Testis (tissue), 3 donors: Measurements from ENCODE around the gene GPD2. TPM values are rescaled to one million over a fixed set of nuclear protein-coding genes. Genes with fewer than 3 reads are reported as not detected.

Experiments
- DNase-seq: peaks from one replicate; pipeline ENCODE4 v3.0.0-alpha.2; 2019
- H3K27ac ChIP-seq, 2 donors: fragments of 200-600 bp; sonication (generic); one replicate each; pipeline ENCODE4 v1.5.1; 2019
- H3K27me3 ChIP-seq: fragments of 200-600 bp; sonication (generic); one replicate; pipeline ENCODE4 v1.5.1; 2019
- H3K36me3 ChIP-seq: fragments of 200-600 bp; sonication (generic); one replicate; pipeline ENCODE4 v1.5.1; 2017; ENCODE audit warnings: low read depth; ENCODE audit errors: missing control alignments
- H3K4me1 ChIP-seq: fragments of 200-600 bp; sonication (generic); one replicate; pipeline ENCODE4 v1.5.1; 2019
- H3K4me3 ChIP-seq, 2 donors: fragments of 200-600 bp; sonication (generic); one replicate each; pipeline ENCODE4 v1.5.1; 2017 to 2019
- H3K9me3 ChIP-seq: fragments of 200-600 bp; sonication (generic); one replicate; pipeline ENCODE4 v1.5.1; 2017
- POLR2A ChIP-seq: fragments of 450-650 bp; IDR thresholded peaks from one replicate; pipeline ENCODE4 v1.6.1; 2017; ENCODE audit warnings: antibody characterized with exemption, mild to moderate bottlenecking, moderate library complexity
- WGBS, 2 donors: methylation state at CpG; one replicate each; pipeline ENCODE4 v1.1.5; 2018; 5-methylcytosine and 5-hydroxymethylcytosine counted together
- intact Hi-C: fragments of 100-400 bp; cut with DNase I; formaldehyde crosslinking; loops from one replicate; pipeline ENCODE4 v1.15.1; 2023; ENCODE audit warnings: low total_unique reads
- polyA plus RNA-seq: library from polyadenylated mRNA; stranded (reverse); fragments of 350-450 nt; fragmentation: Illumina TruSeq; extraction: RNeasy Lipid Tissue Mini Kit (QIAGEN cat#74804); gene quantifications from one replicate; pipeline ENCODE4 v1.2.3, GENCODE V29; 2014; ENCODE audit warnings: low read depth, low replicate concordance; ENCODE audit not compliant: insufficient read depth
- total RNA-seq, 2 donors: library from RNA; depleted of rRNA; stranded (reverse); fragments of >200 nt; gene quantifications; one replicate each; pipeline ENCODE4 v1.2.3, GENCODE V29; 2016
- TF ChIP-seq, protein P1 (sequence below), 3 experiments: fragments of 450-650 bp in 2 of 3; fragments of 200-600 bp in 1 of 3; sonication (generic) in 1 of 3; IDR thresholded peaks; one replicate each; pipeline ENCODE4 v1.5.1; 2016 to 2019; ENCODE audit warnings: antibody characterized with exemption in 3 of 3, mild to moderate bottlenecking in 2 of 3, moderate library complexity in 1 of 3

The GPD2 gene
- total and polyA plus RNA-seq, 3 donors from 2014 or later = 24.2 to 33.4 (median 25.8) TPM

DNA sequence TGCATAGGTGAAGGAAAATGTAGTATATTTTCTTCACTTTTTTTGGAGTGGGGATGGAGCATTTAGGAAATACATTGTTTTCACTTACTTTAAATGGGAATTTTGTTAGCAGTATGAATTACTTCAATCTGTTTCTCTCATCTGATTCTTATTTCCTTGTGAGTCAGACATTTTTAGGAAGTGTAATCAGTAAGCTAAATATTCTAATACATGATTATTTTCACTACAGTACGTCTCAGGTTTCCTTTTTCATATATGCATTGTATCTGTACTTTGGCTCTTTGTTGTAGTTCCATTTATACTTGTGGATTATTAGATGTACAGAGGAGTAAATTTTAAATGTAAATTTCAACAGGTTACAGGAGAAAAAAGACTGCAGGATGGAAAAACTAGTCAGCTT, 27.9 kb downstream of the GPD2 start:
- H3K27ac ChIP-seq = no peak overlapping the region
- DNase-seq = no peak
- no peaks in the 10 kb centered on the region for H3K36me3 ChIP-seq
- H3K4me1 ChIP-seq = peaks cover 9% of the 10 kb centered on the region
- TF ChIP-seq, protein P1, sequence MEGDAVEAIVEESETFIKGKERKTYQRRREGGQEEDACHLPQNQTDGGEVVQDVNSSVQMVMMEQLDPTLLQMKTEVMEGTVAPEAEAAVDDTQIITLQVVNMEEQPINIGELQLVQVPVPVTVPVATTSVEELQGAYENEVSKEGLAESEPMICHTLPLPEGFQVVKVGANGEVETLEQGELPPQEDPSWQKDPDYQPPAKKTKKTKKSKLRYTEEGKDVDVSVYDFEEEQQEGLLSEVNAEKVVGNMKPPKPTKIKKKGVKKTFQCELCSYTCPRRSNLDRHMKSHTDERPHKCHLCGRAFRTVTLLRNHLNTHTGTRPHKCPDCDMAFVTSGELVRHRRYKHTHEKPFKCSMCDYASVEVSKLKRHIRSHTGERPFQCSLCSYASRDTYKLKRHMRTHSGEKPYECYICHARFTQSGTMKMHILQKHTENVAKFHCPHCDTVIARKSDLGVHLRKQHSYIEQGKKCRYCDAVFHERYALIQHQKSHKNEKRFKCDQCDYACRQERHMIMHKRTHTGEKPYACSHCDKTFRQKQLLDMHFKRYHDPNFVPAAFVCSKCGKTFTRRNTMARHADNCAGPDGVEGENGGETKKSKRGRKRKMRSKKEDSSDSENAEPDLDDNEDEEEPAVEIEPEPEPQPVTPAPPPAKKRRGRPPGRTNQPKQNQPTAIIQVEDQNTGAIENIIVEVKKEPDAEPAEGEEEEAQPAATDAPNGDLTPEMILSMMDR (IDR thresholded peaks at IDR 0.05) = no peak
- no peak for TF ChIP-seq POLR2A
- 71 to 88% methylated on average over 1 of the region's 1 CpG for WGBS, 2 donors
- intact Hi-C loops = no loop called here
- no peak overlapping the region for H3K4me3 ChIP-seq
- no peaks in the 10 kb centered on the region for H3K9me3 ChIP-seq
- H3K27me3 ChIP-seq = no peaks in the 10 kb centered on the region

DNA sequence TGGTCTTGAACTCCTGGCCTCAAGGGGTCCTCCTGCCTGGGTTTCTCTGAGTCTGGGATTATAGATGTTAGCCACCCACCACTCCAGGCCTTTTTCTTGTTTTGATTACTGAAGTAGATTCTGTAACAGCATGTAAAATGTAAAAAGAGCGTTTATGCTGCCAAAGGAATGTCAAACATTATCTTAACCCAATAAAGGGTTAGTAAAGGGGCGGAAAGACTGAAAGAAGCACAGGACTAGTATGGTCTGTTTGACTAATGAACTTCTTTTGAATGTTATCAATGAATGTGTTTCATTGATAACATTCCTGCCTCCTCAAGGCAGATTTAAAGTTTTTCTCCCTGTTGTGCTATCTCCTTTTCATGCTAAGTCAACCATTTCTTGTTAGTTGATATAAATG, 29.4 kb downstream of the GPD2 start:
- DNase-seq = no peak
- 60 to 66% methylated on average over 2 of the region's 2 CpGs for WGBS, 2 donors
- Histone ChIP-seq H3K27ac (no peak overlapping the region), H3K4me3 (no peak overlapping the region), H3K9me3 (no peaks in the 10 kb centered on the region), H3K27me3 (no peaks in the 10 kb centered on the region), H3K4me1 (peaks cover 9% of the 10 kb centered on the region), H3K36me3 (no peaks in the 10 kb centered on the region)
- TF ChIP-seq, protein P1 (IDR thresholded peaks at IDR 0.05) = no peak
- no peak for TF ChIP-seq POLR2A
- intact Hi-C loops = no loop called here

DNA sequence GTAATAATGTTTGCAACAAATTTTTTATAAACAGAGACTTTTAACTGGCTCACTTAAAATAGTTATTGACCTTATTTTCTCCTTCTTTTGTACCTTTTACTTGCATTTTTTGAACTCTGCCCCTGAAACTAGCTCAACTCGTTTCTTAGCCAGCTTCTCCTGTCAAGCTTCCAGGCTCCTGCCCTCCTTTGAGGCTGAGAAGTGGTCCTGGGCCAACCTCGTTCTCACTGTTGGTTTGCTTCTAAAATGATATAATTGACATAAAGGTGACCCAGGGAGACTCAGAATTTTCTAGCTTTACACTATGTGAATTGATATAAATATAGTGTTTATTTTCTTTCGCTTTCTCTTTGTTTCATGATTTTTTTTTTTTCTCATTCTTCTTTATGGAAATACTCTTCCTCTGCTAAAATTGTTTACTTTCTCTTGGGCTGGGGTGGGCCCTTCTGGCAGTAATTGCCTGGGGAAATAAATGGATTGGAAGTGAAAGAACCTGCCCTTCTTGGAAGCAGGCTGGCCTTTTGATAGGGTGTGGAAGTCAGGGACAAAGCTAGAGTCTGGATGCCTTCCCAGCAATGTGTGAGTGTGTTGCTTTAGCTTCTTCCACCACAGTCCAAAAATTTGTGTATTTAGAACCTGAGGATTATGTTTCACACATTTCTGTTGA, 30.7 kb downstream of the GPD2 start:
- intact Hi-C loops = no loop called here
- 43 to 47% methylated on average over 3 of the region's 3 CpGs for WGBS, 2 donors
- Histone ChIP-seq H3K36me3 (no peaks in the 10 kb centered on the region), H3K9me3 (no peaks in the 10 kb centered on the region), H3K27ac (peak overlapping the region in 1 of 2 donors; percentile 17), H3K27me3 (no peaks in the 10 kb centered on the region), H3K4me3 (no peak overlapping the region), H3K4me1 (peaks cover 9% of the 10 kb centered on the region)
- DNase-seq = peak; percentile 78
- no peak for TF ChIP-seq POLR2A
- TF ChIP-seq, protein P1 (IDR thresholded peaks at IDR 0.05) = no peak

DNA sequence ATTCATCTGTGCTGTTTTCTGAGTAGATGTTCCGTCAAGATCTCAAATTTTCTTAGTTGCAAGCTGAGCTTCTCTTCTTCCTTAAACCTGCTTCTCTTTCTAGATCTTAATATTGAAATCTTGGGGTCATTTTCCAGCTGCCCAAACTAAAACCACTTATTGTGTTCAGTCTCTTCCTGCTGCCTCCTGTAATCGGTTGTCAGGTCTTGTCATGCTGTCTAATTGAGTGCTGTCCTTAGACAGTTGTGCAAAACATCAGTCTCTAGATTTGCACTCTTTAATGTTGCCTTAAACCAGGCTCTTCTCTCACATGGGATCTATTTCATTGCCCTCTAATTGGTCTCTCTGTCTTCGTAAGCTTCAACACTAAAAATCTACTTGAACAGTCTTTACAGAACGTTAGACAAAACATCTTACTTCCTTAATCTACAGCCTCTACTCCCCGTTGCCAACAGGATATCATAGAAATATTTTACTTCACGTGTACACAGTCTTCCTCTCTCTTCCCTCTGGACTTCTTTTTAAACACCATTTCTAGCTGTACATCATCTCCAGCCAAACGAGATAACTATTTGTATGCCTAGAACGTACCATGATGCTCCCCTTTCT, 34.9 kb downstream of the GPD2 start:
- Histone ChIP-seq H3K27me3 (no peaks in the 10 kb centered on the region), H3K4me1 (peaks cover 6% of the 10 kb centered on the region), H3K36me3 (no peaks in the 10 kb centered on the region), H3K4me3 (no peak overlapping the region), H3K27ac (no peak overlapping the region), H3K9me3 (no peaks in the 10 kb centered on the region)
- WGBS, 2 donors = 35 to 46% methylated on average over 8 of the region's 8 CpGs
- intact Hi-C loops = no loop called here
- DNase-seq = no peak
- TF ChIP-seq, protein P1 (IDR thresholded peaks at IDR 0.05) = no peak
- TF ChIP-seq POLR2A = no peak

DNA sequence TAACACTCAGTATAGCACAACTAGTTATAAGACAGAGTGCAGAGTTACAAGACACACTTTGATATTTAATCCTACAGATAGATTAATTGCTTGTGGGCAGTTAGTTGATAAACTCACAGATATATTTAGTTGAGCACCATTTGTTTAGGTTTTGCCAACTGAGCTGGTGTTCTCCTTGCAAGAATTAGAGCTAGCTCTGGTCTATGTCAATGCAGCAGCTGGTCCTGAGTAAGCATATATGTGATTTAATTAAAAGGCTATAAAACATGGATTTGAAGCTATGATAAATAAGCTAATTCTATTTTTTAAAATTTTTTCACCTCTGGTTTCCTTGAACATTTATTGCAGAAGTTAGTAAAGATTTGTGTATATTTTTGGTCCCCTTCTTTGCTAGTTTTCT, 35.6 kb downstream of the GPD2 start:
- Histone ChIP-seq H3K4me3 (no peak overlapping the region), H3K9me3 (no peaks in the 10 kb centered on the region), H3K36me3 (no peaks in the 10 kb centered on the region), H3K27ac (no peak overlapping the region), H3K4me1 (peaks cover 12% of the 10 kb centered on the region), H3K27me3 (no peaks in the 10 kb centered on the region)
- TF ChIP-seq, protein P1 (IDR thresholded peaks at IDR 0.05) = no peak
- no peak for TF ChIP-seq POLR2A
- no peak for DNase-seq
- intact Hi-C loops = no loop called here
